ENCODE data around the gene HRH2.

The HRH2 gene

GRCh38 chr5:175741556-175741955, 83.7 kb downstream of the HRH2 start:
- H3K27me3 ChIP-seq: no peaks in the 10 kb centered on the region
- H3K36me3 ChIP-seq: no peaks in the 10 kb centered on the region
- no peak for DNase-seq
- no peak for TF ChIP-seq CTCF (IDR thresholded peaks at IDR 0.05; ENCODE audit: low read depth, low read length)
- no peaks in the 10 kb centered on the region for H3K4me1 ChIP-seq
- no peaks in the 10 kb centered on the region for H3K9me3 ChIP-seq
- H3K4me3 ChIP-seq (ENCODE audit: low read depth, low read length): no peak overlapping the region

- Histone ChIP-seq H3K27me3 (no peaks in the 10 kb centered on the region), H3K4me1 (peaks cover 4% of the 10 kb centered on the region; the same call in 1 of the 2 replicates), H3K9me3 (no peaks in the 10 kb centered on the region), H3K4me3 (ENCODE audit: low read depth, low read length) (no peak overlapping the region), H3K36me3 (no peaks in the 10 kb centered on the region)
- DNase-seq: no peak
- no peak for TF ChIP-seq CTCF (IDR thresholded peaks at IDR 0.05; ENCODE audit: low read depth, low read length)
Observed at GRCh38 chr5:175742290-175742994, 84.6 kb downstream of the HRH2 start.

GRCh38 chr5:175743676-175744210, 85.9 kb downstream of the HRH2 start:
- no peaks in the 10 kb centered on the region for H3K27me3 ChIP-seq
- no peaks in the 10 kb centered on the region for H3K36me3 ChIP-seq
- no peak overlapping the region for H3K4me3 ChIP-seq (ENCODE audit: low read depth, low read length)
- no peak for DNase-seq
- TF ChIP-seq CTCF (IDR thresholded peaks at IDR 0.05; ENCODE audit: low read depth, low read length): no peak
- peaks cover 4% of the 10 kb centered on the region; the same call in 1 of the 2 replicates for H3K4me1 ChIP-seq
- H3K9me3 ChIP-seq: no peaks in the 10 kb centered on the region

GRCh38 chr5:175745210-175745609, 87.3 kb downstream of the HRH2 start:
- TF ChIP-seq CTCF (IDR thresholded peaks at IDR 0.05; ENCODE audit: low read depth, low read length): no peak
- no peak for DNase-seq

GRCh38 chr5:175746851-175747250, 89.0 kb downstream of the HRH2 start:
- no peak for TF ChIP-seq CTCF (IDR thresholded peaks at IDR 0.05; ENCODE audit: low read depth, low read length)
- Histone ChIP-seq H3K4me3 (ENCODE audit: low read depth, low read length) (no peak overlapping the region), H3K9me3 (no peaks in the 10 kb centered on the region), H3K36me3 (no peaks in the 10 kb centered on the region), H3K4me1 (peaks cover 7% of the 10 kb centered on the region), H3K27me3 (no peaks in the 10 kb centered on the region)
- DNase-seq: peak; percentile 33

More at GRCh38 chr5:175745210-175745609, 87.3 kb downstream of the HRH2 start:
- Histone ChIP-seq H3K9me3 (no peaks in the 10 kb centered on the region), H3K27me3 (no peaks in the 10 kb centered on the region), H3K4me3 (ENCODE audit: low read depth, low read length) (no peak overlapping the region), H3K36me3 (no peaks in the 10 kb centered on the region), H3K4me1 (peaks cover 4% of the 10 kb centered on the region; the same call in 1 of the 2 replicates)

- H3K9me3 ChIP-seq: no peaks in the 10 kb centered on the region
- no peak for TF ChIP-seq CTCF (IDR thresholded peaks at IDR 0.05; ENCODE audit: low read depth, low read length)
- H3K27me3 ChIP-seq: no peaks in the 10 kb centered on the region
- DNase-seq: no peak
- H3K4me1 ChIP-seq: peaks cover 7% of the 10 kb centered on the region
- H3K36me3 ChIP-seq: no peaks in the 10 kb centered on the region
- H3K4me3 ChIP-seq (ENCODE audit: low read depth, low read length): no peak overlapping the region
Observed at GRCh38 chr5:175747539-175748060, 89.7 kb downstream of the HRH2 start.
